ENCODE measurements around the gene BPIFB2.

DNA sequence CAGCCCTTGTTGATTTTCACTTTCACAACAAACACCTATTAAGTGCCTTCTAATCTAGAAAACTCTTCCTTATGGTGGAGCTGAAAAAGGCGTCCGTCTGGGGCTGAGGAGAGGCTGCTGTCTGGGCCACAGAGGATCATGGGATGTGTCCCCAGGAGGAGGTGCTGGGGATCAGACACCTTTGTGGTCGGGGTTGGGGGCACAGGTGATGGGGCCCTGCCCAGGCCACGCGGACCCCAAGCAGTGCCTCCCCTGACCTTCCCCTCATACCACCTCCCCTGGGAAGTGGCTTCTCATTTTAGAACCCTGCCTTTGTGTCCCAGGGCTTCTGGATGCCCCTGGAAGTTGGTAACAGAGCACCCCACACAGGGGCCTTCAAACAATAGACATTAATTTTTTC, 44.3 kb upstream of the BPIFB2 start:
- TF ChIP-seq, protein P1, sequence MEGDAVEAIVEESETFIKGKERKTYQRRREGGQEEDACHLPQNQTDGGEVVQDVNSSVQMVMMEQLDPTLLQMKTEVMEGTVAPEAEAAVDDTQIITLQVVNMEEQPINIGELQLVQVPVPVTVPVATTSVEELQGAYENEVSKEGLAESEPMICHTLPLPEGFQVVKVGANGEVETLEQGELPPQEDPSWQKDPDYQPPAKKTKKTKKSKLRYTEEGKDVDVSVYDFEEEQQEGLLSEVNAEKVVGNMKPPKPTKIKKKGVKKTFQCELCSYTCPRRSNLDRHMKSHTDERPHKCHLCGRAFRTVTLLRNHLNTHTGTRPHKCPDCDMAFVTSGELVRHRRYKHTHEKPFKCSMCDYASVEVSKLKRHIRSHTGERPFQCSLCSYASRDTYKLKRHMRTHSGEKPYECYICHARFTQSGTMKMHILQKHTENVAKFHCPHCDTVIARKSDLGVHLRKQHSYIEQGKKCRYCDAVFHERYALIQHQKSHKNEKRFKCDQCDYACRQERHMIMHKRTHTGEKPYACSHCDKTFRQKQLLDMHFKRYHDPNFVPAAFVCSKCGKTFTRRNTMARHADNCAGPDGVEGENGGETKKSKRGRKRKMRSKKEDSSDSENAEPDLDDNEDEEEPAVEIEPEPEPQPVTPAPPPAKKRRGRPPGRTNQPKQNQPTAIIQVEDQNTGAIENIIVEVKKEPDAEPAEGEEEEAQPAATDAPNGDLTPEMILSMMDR (IDR thresholded peaks at IDR 0.05 in 2 of 3, conservative IDR thresholded peaks at IDR 0.05 in 1 of 3; ENCODE audit: control insufficient read depth in 2 of 3, extremely low read depth in 1 of 3, insufficient read depth in 1 of 3, low read depth in 3 of 3, low read length in 3 of 3) = no peak
- TF ChIP-seq POLR2A (IDR thresholded peaks at IDR 0.05; ENCODE audit: low read depth, low read length) (no peak), CEBPB (IDR thresholded peaks at IDR 0.05; ENCODE audit: borderline replicate concordance in 1 of 2, low read depth in 2 of 2, low read length in 2 of 2) (no peak), SREBF2 (IDR thresholded peaks at IDR 0.05; ENCODE audit: low read length) (no peak), CREB1 (IDR thresholded peaks at IDR 0.05; ENCODE audit: low read depth) (no peak)
- TF ChIP-seq, protein P2, sequence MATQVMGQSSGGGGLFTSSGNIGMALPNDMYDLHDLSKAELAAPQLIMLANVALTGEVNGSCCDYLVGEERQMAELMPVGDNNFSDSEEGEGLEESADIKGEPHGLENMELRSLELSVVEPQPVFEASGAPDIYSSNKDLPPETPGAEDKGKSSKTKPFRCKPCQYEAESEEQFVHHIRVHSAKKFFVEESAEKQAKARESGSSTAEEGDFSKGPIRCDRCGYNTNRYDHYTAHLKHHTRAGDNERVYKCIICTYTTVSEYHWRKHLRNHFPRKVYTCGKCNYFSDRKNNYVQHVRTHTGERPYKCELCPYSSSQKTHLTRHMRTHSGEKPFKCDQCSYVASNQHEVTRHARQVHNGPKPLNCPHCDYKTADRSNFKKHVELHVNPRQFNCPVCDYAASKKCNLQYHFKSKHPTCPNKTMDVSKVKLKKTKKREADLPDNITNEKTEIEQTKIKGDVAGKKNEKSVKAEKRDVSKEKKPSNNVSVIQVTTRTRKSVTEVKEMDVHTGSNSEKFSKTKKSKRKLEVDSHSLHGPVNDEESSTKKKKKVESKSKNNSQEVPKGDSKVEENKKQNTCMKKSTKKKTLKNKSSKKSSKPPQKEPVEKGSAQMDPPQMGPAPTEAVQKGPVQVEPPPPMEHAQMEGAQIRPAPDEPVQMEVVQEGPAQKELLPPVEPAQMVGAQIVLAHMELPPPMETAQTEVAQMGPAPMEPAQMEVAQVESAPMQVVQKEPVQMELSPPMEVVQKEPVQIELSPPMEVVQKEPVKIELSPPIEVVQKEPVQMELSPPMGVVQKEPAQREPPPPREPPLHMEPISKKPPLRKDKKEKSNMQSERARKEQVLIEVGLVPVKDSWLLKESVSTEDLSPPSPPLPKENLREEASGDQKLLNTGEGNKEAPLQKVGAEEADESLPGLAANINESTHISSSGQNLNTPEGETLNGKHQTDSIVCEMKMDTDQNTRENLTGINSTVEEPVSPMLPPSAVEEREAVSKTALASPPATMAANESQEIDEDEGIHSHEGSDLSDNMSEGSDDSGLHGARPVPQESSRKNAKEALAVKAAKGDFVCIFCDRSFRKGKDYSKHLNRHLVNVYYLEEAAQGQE (IDR thresholded peaks at IDR 0.05; ENCODE audit: low read depth, low read length) = no peak

All from GM12878 (cell line).